GM10266 (cell line): ENCODE data around the gene CCDC178.

ENCODE experiments used
- DNase-seq: peaks from one replicate; pipeline ENCODE4 v3.0.0; 2012; ENCODE audit errors: extremely low spot score
- TF ChIP-seq, protein P1 (sequence below): IDR thresholded peaks from 2 replicates; pipeline ENCODE4 v1.5.1; 2012; ENCODE audit warnings: mild to moderate bottlenecking, low read depth; ENCODE audit not compliant: control insufficient read depth, insufficient read depth; ENCODE audit errors: missing control alignments

The CCDC178 gene

GRCh38 chr18:33132657-33133056 is 307.9 kb downstream of the CCDC178 start:
- TF ChIP-seq, protein P1, sequence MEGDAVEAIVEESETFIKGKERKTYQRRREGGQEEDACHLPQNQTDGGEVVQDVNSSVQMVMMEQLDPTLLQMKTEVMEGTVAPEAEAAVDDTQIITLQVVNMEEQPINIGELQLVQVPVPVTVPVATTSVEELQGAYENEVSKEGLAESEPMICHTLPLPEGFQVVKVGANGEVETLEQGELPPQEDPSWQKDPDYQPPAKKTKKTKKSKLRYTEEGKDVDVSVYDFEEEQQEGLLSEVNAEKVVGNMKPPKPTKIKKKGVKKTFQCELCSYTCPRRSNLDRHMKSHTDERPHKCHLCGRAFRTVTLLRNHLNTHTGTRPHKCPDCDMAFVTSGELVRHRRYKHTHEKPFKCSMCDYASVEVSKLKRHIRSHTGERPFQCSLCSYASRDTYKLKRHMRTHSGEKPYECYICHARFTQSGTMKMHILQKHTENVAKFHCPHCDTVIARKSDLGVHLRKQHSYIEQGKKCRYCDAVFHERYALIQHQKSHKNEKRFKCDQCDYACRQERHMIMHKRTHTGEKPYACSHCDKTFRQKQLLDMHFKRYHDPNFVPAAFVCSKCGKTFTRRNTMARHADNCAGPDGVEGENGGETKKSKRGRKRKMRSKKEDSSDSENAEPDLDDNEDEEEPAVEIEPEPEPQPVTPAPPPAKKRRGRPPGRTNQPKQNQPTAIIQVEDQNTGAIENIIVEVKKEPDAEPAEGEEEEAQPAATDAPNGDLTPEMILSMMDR = no peak
- DNase-seq = no peak

- DNase-seq = no peak
- TF ChIP-seq, protein P1 = no peak
Measured at GRCh38 chr18:33128581-33128980, 311.9 kb downstream of the CCDC178 start.

DNA sequence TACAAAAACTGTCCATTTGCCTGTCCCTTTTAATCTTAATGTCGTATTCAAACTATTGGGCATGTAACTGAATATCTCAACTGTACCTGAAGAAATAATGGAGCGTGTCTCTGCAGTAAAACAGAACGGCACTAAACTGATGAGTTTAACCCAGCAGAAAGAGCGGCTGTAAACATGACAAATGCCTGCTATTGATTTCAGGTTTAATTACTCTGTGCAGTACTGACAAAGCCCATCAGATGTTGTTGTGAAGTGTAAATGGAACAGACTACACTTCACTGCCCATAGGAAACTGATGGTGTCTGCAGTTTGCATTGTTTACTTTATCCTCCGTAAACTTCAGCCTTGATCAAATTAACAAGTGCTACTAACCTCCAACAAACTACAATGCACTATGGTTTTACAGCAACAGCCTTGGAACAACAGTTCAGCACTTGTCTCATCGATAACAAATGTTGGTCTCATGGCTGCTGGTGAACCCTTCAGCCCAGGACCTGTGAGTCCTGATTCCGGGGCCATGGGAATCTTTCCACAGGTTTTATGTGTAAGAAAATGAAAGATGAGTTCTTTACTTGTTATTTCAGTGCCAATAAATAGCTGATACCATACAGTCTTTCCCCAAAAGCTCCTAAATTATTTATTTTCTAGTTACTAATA is 316.5 kb downstream of the CCDC178 start:
- TF ChIP-seq, protein P1 = no peak
- DNase-seq = no peak

DNA sequence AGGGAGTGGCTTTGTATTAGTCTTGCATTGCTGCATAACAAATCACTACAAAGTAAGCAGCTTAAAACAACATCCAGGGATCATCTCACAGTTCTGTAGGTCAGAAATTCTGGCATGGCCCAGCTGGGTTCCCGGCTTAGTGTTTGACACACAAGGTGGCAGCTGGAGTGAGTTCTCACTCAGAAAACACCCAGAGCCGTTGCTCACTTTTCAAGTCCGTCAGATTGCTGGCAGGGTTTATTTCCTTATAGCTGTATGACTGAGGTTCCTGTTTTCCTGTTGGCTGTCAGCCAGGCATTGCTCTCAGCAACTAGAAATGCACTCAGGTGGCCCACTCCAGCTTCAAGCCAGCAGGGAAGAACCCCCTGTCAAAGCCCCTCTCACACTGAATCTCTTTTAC is 324.1 kb downstream of the CCDC178 start:
- DNase-seq = no peak
- TF ChIP-seq, protein P1 = no peak

DNA sequence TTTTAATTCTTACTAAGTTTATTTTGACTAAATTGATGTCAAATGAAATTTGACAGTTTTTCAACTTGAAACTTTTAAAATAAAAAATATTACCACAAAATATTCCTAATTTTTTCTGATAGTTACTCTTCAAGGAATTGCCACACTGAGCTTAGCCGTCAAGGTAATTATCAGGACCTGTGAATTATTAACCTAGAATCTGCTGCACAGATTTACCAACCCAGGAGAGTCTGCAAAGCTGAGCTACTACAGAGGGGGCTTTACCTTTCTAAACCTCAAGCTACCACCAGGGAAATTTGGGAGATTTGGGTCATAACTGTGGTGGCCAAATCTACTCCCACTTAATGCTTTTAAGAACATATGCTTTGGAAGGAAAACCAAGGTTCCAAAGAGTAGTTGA is 324.6 kb downstream of the CCDC178 start:
- DNase-seq = no peak
- TF ChIP-seq, protein P1 = no peak

- TF ChIP-seq, protein P1 = no peak
- DNase-seq = no peak
Measured at GRCh38 chr18:33115476-33115875, 325.0 kb downstream of the CCDC178 start.

- no peak for DNase-seq
Measured at GRCh38 chr18:33114749-33115148, 325.8 kb downstream of the CCDC178 start.

More at GRCh38 chr18:33114749-33115148, 325.8 kb downstream of the CCDC178 start:
- TF ChIP-seq, protein P1 = no peak
